SU-DHL-6 (cell line): ENCODE data around the gene KCNH6.

Source experiments
- CTCF ChIP-seq: fragments of 200-600 bp; sonication (generic); IDR thresholded peaks from one replicate; pipeline ENCODE4 v1.5.1; 2017; ENCODE audit warnings: antibody characterized with exemption, mild to moderate bottlenecking, low read length, moderate library complexity; ENCODE audit not compliant: insufficient read depth, poor library complexity, severe bottlenecking
- EZH2phosphoT487 ChIP-seq: fragments of 200-600 bp; sonication (generic), shearing (Covaris generic); conservative IDR thresholded peaks from 2 replicates; pipeline ENCODE4 v1.6.1; 2018; ENCODE audit warnings: mild to moderate bottlenecking, antibody characterized with exemption, low read length, moderate library complexity, mixed read lengths

- TF ChIP-seq CTCF (no peak), EZH2phosphoT487 (no peak)
These were observed 8.1 kb downstream of the KCNH6 start for GRCh38 chr17:63531022-63531965.
